HEK293 (cell line): ENCODE results near the gene RNF175.

ENCODE experiments used
- CTCF ChIA-PET: fragments of 350-600 bp; formaldehyde crosslinking; extraction: SDS; loops from one replicate; lab custom pipeline; 2021; ENCODE audit warnings: antibody characterized with exemption; lab: Yijun Ruan, JAX
- POLR2A ChIA-PET: fragments of 300-600 bp; formaldehyde crosslinking; extraction: SDS; loops from one replicate; lab custom pipeline; 2020; ENCODE audit warnings: antibody characterized with exemption, inconsistent platforms; lab: Yijun Ruan, JAX
- H3K27ac ChIP-seq: fragments of 200-500 bp; sonication (Bioruptor generic); 2 replicates; pipeline ENCODE4 v1.5.1; 2014; ENCODE audit warnings: low read depth, low read length, control low read depth, inconsistent platforms; ENCODE audit errors: extremely low read depth
- H3K36me3 ChIP-seq, 2 experiments: fragments of 200-500 bp in 1 of 2; sonication (Bioruptor generic) in 1 of 2; 1 replicate in 1 of 2; 2 replicates in 1 of 2; pipeline ENCODE4 v1.5.1; 2014 to 2017; ENCODE audit warnings: inconsistent platforms in 2 of 2, low read length in 2 of 2; ENCODE audit not compliant: control insufficient read depth in 2 of 2, insufficient read depth in 1 of 2
- H3K4me1 ChIP-seq: fragments of 200-500 bp; sonication (Bioruptor generic); 2 replicates; pipeline ENCODE4 v1.5.1; 2014; ENCODE audit warnings: mild to moderate bottlenecking, low read length, inconsistent platforms; ENCODE audit not compliant: control insufficient read depth, insufficient read depth
- H3K4me3 ChIP-seq: 2 replicates; pipeline ENCODE4 v1.5.1; 2011; ENCODE audit warnings: low read depth, mild to moderate bottlenecking, control low read depth, low read length, moderate library complexity
- H3K9me3 ChIP-seq: fragments of 200-500 bp; sonication (Bioruptor generic); 2 replicates; pipeline ENCODE4 v1.5.1; 2014; ENCODE audit warnings: low read depth, low read length, inconsistent platforms; ENCODE audit not compliant: control insufficient read depth, insufficient read depth
- SETDB1 ChIP-seq: IDR thresholded peaks from one replicate; pipeline ENCODE4 v1.6.1; 2017; ENCODE audit warnings: mild to moderate bottlenecking, low read length, moderate library complexity, mixed read lengths; ENCODE audit not compliant: insufficient read length
- ZNF140 ChIP-seq: fragments of 450-650 bp; formaldehyde crosslinking; IDR thresholded peaks from 2 replicates; pipeline ENCODE4 v1.5.1; 2016; ENCODE audit warnings: missing biosample characterization, missing genetic modification characterization
- ZNF239 ChIP-seq: fragments of 450-650 bp; formaldehyde crosslinking; IDR thresholded peaks from 2 replicates; pipeline ENCODE4 v1.5.1; 2016; ENCODE audit warnings: missing biosample characterization, missing genetic modification characterization
- ZNF266 ChIP-seq: fragments of 450-650 bp; formaldehyde crosslinking; IDR thresholded peaks from 2 replicates; pipeline ENCODE4 v1.5.1; 2016; ENCODE audit warnings: missing biosample characterization, missing genetic modification characterization, low read depth
- ZNF302 ChIP-seq: fragments of 450-650 bp; formaldehyde crosslinking; IDR thresholded peaks from 2 replicates; pipeline ENCODE4 v1.5.1; 2016; ENCODE audit warnings: missing biosample characterization, missing genetic modification characterization, low read depth
- ZNF311 ChIP-seq: fragments of 450-650 bp; formaldehyde crosslinking; IDR thresholded peaks from 2 replicates; pipeline ENCODE4 v1.5.1; 2017; ENCODE audit warnings: missing biosample characterization, missing genetic modification characterization, borderline replicate concordance
- ZNF433 ChIP-seq: fragments of 450-650 bp; formaldehyde crosslinking; IDR thresholded peaks from 2 replicates; pipeline ENCODE4 v1.5.1; 2016; ENCODE audit warnings: missing biosample characterization, missing genetic modification characterization, low read depth
- ZNF548 ChIP-seq: fragments of 450-650 bp; formaldehyde crosslinking; IDR thresholded peaks from 2 replicates; pipeline ENCODE4 v1.5.1; 2016; ENCODE audit warnings: missing biosample characterization, missing genetic modification characterization
- ZNF555 ChIP-seq: fragments of 450-650 bp; formaldehyde crosslinking; conservative IDR thresholded peaks from 2 replicates; pipeline ENCODE4 v1.5.1; 2017; ENCODE audit warnings: missing biosample characterization, mild to moderate bottlenecking, missing genetic modification characterization, inconsistent platforms
- ZNF664 ChIP-seq: fragments of 450-650 bp; formaldehyde crosslinking; IDR thresholded peaks from 2 replicates; pipeline ENCODE4 v1.5.1; 2016; ENCODE audit warnings: missing biosample characterization, missing genetic modification characterization
- ZNF747 ChIP-seq: fragments of 450-650 bp; formaldehyde crosslinking; IDR thresholded peaks from 2 replicates; pipeline ENCODE4 v1.5.1; 2016; ENCODE audit warnings: missing biosample characterization, missing genetic modification characterization
- ZNF785 ChIP-seq: fragments of 450-650 bp; formaldehyde crosslinking; IDR thresholded peaks from 2 replicates; pipeline ENCODE4 v1.5.1; 2016; ENCODE audit warnings: missing biosample characterization, missing genetic modification characterization
- ZNF837 ChIP-seq: fragments of 450-650 bp; formaldehyde crosslinking; IDR thresholded peaks from 2 replicates; pipeline ENCODE4 v1.5.1; 2016; ENCODE audit warnings: missing biosample characterization, missing genetic modification characterization
- TF ChIP-seq, protein P1 (sequence below): fragments of 450-650 bp; formaldehyde crosslinking; IDR thresholded peaks from 2 replicates; pipeline ENCODE4 v1.5.1; 2016; ENCODE audit warnings: missing biosample characterization, missing genetic modification characterization
- TF ChIP-seq, protein P2 (sequence below): fragments of 450-650 bp; formaldehyde crosslinking; IDR thresholded peaks from 2 replicates; pipeline ENCODE4 v1.5.1; 2016; ENCODE audit warnings: missing biosample characterization, missing genetic modification characterization
- TF ChIP-seq, protein P3 (sequence below): sonication (generic); formaldehyde crosslinking; IDR thresholded peaks from 2 replicates; pipeline ENCODE4 v1.8.1; 2022; ENCODE audit warnings: mild to moderate bottlenecking, moderate library complexity, missing genetic modification reagents
- TF ChIP-seq, protein P4 (sequence below): fragments of 450-650 bp; formaldehyde crosslinking; IDR thresholded peaks from 2 replicates; pipeline ENCODE4 v1.5.1; 2016; ENCODE audit warnings: missing biosample characterization, missing genetic modification characterization
- TF ChIP-seq, protein P5 (sequence below): fragments of 450-650 bp; formaldehyde crosslinking; IDR thresholded peaks from 2 replicates; pipeline ENCODE4 v1.5.1; 2016; ENCODE audit warnings: missing biosample characterization, missing genetic modification characterization

The RNF175 gene

DNA sequence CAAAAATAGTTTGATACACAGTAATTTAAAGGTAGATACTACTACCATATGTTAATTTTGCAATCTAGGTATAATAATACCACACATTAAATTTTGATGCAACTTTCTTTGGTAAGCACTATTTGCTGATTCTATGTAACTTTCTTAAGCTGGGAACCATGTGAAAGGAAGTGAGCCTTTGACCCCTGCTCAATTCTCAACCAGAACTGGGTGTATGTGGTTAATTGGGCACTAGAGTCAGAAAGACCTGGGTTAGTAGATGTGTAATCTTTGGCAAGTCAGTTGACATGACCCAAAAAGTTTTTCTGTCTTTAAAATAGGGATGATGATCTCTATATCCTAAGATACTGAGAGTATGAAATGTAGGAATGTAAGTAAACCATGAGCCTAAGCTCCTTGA is 53.3 kb downstream of the RNF175 start:
- Histone ChIP-seq H3K36me3 (no peaks in the 10 kb centered on the region), H3K4me3 (no peak overlapping the region), H3K27ac (no peak overlapping the region), H3K9me3 (no peaks in the 10 kb centered on the region), H3K4me1 (no peaks in the 10 kb centered on the region)
- TF ChIP-seq ZNF785, result no peak
- no peak for TF ChIP-seq ZNF239
- no peak for TF ChIP-seq ZNF747 (tag by site-specific recombination)
- TF ChIP-seq, protein P1, sequence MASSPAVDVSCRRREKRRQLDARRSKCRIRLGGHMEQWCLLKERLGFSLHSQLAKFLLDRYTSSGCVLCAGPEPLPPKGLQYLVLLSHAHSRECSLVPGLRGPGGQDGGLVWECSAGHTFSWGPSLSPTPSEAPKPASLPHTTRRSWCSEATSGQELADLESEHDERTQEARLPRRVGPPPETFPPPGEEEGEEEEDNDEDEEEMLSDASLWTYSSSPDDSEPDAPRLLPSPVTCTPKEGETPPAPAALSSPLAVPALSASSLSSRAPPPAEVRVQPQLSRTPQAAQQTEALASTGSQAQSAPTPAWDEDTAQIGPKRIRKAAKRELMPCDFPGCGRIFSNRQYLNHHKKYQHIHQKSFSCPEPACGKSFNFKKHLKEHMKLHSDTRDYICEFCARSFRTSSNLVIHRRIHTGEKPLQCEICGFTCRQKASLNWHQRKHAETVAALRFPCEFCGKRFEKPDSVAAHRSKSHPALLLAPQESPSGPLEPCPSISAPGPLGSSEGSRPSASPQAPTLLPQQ (tag by site-specific recombination), result no peak
- no peak for TF ChIP-seq ZNF266 (tag by site-specific recombination)
- TF ChIP-seq ZNF311, result no peak
- no peak for TF ChIP-seq ZNF664
- TF ChIP-seq ZNF433 (tag by site-specific recombination), result no peak
- TF ChIP-seq, protein P2, sequence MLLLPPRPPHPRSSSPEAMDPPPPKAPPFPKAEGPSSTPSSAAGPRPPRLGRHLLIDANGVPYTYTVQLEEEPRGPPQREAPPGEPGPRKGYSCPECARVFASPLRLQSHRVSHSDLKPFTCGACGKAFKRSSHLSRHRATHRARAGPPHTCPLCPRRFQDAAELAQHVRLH, result no peak
- TF ChIP-seq SETDB1, result no peak
- TF ChIP-seq, protein P3, sequence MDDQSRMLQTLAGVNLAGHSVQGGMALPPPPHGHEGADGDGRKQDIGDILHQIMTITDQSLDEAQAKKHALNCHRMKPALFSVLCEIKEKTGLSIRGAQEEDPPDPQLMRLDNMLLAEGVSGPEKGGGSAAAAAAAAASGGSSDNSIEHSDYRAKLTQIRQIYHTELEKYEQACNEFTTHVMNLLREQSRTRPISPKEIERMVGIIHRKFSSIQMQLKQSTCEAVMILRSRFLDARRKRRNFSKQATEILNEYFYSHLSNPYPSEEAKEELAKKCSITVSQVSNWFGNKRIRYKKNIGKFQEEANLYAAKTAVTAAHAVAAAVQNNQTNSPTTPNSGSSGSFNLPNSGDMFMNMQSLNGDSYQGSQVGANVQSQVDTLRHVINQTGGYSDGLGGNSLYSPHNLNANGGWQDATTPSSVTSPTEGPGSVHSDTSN, result no peak
- TF ChIP-seq ZNF302 (tag by site-specific recombination), result no peak
- TF ChIP-seq ZNF140 (tag by site-specific recombination), result no peak
- no peak for TF ChIP-seq ZNF555 (tag by site-specific recombination)
- TF ChIP-seq ZNF548 (tag by site-specific recombination), result no peak
- ChIA-PET POLR2A (no interaction called here), CTCF (interaction anchor here (0.6 to 0.7 kb wide), 2 partner anchors 35 to 1610 kb away, joined by 3 read pairs; no protein-coding TSS in a partner anchor)

DNA sequence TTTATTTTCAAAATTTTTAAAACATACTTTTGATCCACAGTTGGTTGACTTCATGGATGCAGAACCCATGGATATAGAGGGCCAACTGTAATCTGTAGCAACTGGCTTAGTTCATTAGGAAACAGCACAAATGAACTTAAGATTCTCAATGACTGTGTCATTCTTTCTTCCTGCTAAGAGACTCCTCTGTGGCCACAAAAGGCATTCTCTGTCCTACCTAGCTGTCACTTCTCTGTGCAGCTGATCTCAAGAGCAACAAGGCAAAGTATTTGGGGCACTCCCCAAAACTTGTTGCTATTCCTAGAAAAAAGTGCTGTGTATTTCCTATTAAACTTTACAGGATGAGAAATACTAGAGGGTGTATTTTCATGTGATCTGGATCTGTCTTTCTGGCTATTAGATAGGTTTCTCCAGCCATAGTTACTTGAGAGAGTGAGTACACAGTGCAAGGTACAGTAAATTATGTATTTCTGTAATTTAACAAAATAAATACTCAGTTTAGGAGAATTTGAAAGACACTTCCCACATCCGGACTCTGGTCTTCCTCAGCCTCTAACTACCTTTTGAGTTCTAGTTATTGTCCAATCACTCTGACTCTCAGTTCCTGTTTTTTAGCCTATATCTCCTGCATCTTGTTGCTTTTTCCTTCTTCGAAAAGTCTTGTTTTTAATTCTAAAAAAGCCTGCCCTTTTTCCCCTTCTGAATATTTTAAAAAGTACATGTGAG is 53.9 kb downstream of the RNF175 start:
- no peaks in the 10 kb centered on the region for H3K9me3 ChIP-seq
- no peak overlapping the region for H3K4me3 ChIP-seq
- no peak overlapping the region for H3K27ac ChIP-seq
- CTCF ChIA-PET, result interaction anchor here (0.6 to 0.7 kb wide), 2 partner anchors 36 to 1611 kb away, joined by 3 read pairs; no protein-coding TSS in a partner anchor
- no peaks in the 10 kb centered on the region for H3K36me3 ChIP-seq
- TF ChIP-seq, protein P4, sequence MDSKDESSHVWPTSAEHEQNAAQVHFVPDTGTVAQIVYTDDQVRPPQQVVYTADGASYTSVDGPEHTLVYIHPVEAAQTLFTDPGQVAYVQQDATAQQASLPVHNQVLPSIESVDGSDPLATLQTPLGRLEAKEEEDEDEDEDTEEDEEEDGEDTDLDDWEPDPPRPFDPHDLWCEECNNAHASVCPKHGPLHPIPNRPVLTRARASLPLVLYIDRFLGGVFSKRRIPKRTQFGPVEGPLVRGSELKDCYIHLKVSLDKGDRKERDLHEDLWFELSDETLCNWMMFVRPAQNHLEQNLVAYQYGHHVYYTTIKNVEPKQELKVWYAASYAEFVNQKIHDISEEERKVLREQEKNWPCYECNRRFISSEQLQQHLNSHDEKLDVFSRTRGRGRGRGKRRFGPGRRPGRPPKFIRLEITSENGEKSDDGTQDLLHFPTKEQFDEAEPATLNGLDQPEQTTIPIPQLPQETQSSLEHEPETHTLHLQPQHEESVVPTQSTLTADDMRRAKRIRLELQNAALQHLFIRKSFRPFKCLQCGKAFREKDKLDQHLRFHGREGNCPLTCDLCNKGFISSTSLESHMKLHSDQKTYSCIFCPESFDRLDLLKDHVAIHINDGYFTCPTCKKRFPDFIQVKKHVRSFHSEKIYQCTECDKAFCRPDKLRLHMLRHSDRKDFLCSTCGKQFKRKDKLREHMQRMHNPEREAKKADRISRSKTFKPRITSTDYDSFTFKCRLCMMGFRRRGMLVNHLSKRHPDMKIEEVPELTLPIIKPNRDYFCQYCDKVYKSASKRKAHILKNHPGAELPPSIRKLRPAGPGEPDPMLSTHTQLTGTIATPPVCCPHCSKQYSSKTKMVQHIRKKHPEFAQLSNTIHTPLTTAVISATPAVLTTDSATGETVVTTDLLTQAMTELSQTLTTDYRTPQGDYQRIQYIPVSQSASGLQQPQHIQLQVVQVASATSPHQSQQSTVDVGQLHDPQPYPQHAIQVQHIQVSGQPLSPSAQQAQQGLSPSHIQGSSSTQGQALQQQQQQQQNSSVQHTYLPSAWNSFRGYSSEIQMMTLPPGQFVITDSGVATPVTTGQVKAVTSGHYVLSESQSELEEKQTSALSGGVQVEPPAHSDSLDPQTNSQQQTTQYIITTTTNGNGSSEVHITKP, result no peak
- TF ChIP-seq, protein P2, result no peak
- TF ChIP-seq ZNF266 (tag by site-specific recombination), result no peak
- TF ChIP-seq ZNF837 (tag by site-specific recombination), result no peak
- TF ChIP-seq, protein P5, sequence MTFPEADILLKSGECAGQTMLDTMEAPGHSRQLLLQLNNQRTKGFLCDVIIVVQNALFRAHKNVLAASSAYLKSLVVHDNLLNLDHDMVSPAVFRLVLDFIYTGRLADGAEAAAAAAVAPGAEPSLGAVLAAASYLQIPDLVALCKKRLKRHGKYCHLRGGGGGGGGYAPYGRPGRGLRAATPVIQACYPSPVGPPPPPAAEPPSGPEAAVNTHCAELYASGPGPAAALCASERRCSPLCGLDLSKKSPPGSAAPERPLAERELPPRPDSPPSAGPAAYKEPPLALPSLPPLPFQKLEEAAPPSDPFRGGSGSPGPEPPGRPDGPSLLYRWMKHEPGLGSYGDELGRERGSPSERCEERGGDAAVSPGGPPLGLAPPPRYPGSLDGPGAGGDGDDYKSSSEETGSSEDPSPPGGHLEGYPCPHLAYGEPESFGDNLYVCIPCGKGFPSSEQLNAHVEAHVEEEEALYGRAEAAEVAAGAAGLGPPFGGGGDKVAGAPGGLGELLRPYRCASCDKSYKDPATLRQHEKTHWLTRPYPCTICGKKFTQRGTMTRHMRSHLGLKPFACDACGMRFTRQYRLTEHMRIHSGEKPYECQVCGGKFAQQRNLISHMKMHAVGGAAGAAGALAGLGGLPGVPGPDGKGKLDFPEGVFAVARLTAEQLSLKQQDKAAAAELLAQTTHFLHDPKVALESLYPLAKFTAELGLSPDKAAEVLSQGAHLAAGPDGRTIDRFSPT (tag by site-specific recombination), result no peak
- POLR2A ChIA-PET, result no interaction called here
- no peaks in the 10 kb centered on the region for H3K4me1 ChIP-seq
